Activated CD4-positive, alpha-beta T cell treated with anti-CD3 and anti-CD28 coated beads, Interleukin-2, amount 50 U/mL, for 4 hours (primary cell): ENCODE data around the gene ANTKMT.
"Not testable (repeated sequence)": the region's sequence is repeated elsewhere in the genome, so short reads cannot be mapped to it uniquely, and the experiment has no call there.

ENCODE experiments used
- DNase-seq, 2 experiments: peaks; one replicate each; pipeline ENCODE4 v3.0.0-alpha.2; 2020

Gene ANTKMT

GRCh38 chr16:681746-682427, 39.1 kb upstream of the ANTKMT start:
- DNase-seq, result no peak

DNA sequence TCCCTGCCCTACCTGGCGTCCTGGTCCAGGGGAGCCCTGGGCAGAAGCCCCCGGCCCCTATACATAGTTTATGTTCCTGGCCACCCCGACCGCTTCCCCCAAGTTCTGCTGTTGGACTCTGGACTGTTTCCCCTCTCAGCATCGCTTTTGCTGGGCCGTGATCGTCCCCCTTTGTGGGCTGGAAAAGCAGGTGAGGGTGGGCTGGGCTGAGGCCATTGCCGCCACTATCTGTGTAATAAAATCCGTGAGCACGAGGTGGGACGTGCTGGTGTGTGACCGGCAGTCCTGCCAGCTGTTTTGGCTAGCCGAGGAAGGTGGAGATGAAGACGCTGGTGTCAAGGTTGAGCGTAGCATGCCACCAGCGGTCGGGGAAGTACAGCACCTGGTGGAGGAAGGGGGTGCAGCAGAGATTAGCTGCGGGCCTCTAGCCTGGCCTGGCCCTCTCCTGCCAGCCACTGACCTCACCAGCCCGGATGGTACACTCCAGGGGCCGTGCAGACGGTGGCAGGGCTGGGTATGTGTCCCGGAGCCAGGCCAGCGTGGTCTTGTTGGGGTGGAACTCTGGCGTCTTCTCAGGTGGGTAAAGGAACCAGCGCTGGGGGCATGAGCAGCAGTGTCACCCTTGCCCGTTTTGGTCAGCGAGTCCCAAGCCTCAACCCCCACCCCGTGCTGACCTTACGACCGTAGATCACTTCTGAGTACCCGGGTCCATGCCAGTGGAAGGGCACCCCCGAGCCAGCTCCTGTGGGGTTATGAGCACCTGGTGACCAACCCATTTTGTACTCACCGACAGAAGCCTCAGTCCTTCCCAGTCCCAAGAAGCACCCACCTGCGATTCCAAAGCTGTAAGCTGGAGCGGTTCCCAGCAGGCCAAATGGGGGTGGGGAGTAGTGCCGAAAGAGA, 38.2 kb upstream of the ANTKMT start:
- DNase-seq, result no peak

DNA sequence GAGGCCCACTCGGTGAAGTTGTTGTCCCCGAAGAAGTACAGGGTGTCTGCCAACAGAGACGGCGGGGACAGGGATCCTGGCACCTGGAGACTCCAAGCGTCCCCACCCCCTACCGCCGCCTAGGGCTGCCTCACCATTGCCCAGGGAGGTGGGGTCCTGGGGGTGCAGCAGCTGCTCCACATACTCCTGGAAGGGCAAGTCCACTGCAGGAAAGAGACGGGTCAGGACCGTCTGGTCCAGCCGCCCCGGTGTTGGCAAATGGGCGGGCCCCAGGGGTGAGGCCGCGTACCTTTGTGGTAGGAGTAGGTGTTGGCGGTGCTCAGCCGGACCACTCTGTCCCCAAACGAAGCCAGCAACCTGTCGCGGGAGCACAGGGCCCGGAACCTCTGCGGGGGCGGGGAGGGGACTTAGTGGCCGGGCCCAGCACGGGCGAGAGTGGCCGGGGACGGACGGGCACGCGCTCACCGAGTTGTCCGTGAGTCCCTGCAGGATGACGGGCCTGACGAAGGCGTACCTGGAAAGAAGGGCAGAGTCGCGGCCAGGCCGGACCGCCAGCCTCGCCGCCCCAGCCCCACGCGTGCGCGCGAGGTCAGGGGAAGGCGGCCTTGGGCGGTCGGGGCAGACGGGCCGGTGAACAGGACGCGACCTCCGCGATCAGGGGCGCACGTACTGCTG, 37.4 kb upstream of the ANTKMT start:
- no peak for DNase-seq

DNA sequence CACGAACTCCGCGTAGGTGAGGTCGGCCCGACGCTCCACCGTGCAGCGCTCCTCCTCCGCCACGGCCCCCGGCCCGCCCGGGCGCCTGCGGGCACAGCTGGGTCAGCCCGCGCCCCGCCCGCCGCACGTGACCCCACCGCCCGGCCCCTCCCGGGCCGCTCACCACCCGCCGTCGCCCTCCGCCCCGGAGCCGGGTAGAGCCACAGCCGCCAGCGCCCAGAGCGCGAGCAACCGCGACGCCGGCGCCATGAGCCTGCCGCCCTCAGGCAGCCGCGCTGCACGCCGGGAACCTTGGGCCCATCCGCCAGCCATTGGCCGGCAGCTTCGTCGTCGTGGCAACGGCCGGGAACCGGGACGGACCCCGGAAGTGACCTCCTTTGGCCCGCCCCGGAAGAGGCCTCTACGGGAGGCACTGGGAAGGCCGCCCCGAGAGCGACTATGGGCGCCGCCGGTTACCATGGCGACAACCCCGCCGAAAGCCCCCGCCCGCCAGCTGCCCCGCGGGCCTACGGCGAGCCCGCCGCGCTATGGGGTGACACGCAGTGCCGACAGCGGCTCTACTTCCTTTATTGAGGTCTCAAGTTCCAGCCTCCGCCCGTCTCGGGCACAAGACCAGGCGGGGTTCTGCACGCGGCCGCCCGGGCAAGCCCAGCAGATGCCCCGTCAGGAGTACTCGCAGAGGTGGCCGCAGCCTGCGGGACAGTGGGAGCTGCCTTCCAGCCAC, 36.7 kb upstream of the ANTKMT start, which contains the start of gene JMJD8:
TSS of gene JMJD8 (minus strand) at position 264 of the 724 bp plus-strand sequence. CDS start at position 249, 15 bp downstream.
- peak; percentile 93 to 95 for DNase-seq

GRCh38 chr16:684961-685696, 35.8 kb upstream of the ANTKMT start:
- no peak for DNase-seq

- DNase-seq, result no peak
Observed at GRCh38 chr16:685967-686366, 35.0 kb upstream of the ANTKMT start.

- DNase-seq, result no peak
Observed at GRCh38 chr16:686459-687260, 34.3 kb upstream of the ANTKMT start.

DNA sequence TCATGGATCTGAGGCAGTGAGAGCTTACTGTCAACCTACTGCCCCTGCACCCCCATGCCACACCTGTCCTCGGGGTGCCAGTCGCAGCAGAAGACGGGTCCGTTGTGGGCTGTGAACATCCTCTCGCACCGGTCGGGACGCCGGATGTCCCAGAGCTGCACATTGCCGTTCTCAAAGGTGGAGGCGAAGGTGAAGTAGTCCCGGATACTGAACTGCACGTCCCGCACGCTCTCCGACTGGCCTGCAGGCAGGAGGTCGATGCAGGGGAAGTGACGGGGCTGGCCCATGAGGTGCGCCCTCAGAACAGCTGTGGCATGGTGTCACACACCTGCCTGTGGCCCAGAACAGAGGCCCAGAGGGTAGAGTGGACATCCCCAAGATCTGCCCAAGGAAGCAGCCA, 33.4 kb upstream of the ANTKMT start:
- DNase-seq, result no peak

- DNase-seq, result no peak
Observed at GRCh38 chr16:689175-689897, 31.6 kb upstream of the ANTKMT start.

- DNase-seq, result not testable (repeated sequence)
Observed at GRCh38 chr16:691242-691641, 29.7 kb upstream of the ANTKMT start.

DNA sequence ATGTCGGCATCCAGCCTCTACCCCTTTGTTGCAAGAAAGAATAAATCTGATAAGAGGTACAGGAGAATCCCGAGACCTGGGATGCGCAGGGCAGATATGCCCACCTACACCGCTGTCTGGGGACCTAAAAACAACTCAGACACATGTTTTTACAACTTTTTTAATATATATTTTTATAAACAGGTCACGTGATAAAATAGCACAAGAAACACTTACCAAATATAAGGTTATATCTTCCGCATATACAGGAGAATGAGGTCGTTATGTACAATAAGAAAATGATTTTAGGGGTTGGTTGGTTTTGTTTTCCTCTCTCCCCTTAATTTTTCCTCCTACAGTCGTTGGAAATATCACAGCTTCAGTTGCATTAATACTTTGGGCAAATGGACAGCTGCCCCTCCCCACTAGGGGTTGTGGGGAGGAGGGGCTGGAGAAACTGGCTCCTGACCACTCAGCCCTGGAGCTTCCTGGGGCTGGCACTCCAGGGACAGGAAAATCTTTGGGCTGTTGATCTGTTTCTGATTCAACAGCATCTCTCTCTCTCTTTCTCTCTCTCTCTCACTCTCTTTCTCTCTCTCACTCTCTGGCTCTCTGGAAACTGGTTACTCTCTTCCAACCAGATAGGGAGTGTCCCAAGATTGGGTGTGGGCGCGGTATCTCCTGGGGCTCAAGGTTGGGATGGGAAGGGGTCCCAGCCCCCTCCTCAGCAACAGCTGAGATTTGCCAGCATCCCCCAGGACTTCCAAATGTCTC, 28.4 kb upstream of the ANTKMT start:
- no peak for DNase-seq

GRCh38 chr16:693364-693763, 27.6 kb upstream of the ANTKMT start:
- no peak for DNase-seq

- no peak for DNase-seq
Observed at GRCh38 chr16:693766-694165, 27.2 kb upstream of the ANTKMT start.

- DNase-seq, result no peak
Observed at GRCh38 chr16:694187-694862, 26.6 kb upstream of the ANTKMT start.

- DNase-seq, result no peak
Observed at GRCh38 chr16:694863-695354, 26.0 kb upstream of the ANTKMT start.

GRCh38 chr16:695355-696089, 25.4 kb upstream of the ANTKMT start:
- DNase-seq, result peak; percentile 54 to 56

DNA sequence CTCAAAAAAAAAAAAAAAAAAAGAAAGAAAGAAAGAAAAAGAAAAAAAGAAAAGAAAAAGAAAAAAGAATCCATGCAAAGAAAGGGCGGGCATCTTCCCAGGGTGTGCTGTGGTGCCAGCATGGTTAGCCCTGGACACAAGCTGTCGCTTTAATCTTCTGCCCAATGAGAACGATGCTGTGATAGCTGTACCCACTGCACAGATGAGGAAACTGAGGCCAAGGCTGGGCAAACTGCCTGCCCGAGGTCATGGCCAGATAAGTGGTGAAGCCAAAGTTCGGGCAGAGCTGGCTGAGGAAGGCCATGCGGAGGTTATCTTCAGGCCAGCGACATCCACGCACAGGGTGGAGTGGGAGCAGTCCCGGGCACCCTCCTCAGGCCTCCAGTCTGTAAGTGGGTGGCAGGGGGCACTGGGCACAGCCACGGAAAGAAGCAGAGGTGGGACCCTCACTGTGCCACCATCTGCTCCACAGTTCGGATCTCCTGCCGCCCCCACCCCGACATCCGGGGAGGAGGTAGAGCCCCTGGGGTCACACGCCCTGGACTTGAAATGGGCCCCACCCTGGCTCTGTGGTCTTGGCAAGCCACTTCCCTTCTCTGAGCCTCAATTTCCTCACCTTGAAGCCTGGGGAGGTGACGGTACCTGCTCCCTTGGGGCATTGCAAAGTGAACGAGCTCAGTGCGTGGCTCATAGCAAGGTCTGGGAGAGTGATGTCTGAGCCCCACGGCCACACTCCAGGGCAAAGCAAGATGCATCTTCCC, 21.9 kb upstream of the ANTKMT start:
- DNase-seq, result no peak
